Activated T-helper 1 cell treated with anti-CD3 and anti-CD28 coated beads, Interleukin-12 subunit alpha, Interleukin-12 subunit beta, Interleukin-2, Interleukin-4 antibody, amounts not matched to agents 30 ng/mL and 10 ng/mL and 1 ng/mL, durations not matched to agents 14 hours and 24 hours and 36 hours (primary cell): Measurements from ENCODE around the gene SHD. TPM values are rescaled to one million over a fixed set of nuclear protein-coding genes. Genes with fewer than 3 reads are reported as not detected.
A peak's percentile ranks its signal among the peaks of the same experiment; 100 is the strongest.

Experiments used
- DNase-seq: peaks from one replicate; pipeline ENCODE4 v3.0.0; 2021; ENCODE audit warnings: low spot score
- H3K27ac Mint-ChIP-seq: one replicate; pipeline ENCODE4 v1.8.0; 2021; ENCODE audit warnings: mild to moderate bottlenecking, mixed read lengths
- H3K27me3 Mint-ChIP-seq: one replicate; pipeline ENCODE4 v1.8.0; 2022; ENCODE audit warnings: mild to moderate bottlenecking, moderate library complexity, mixed read lengths; ENCODE audit not compliant: insufficient read depth
- H3K36me3 Mint-ChIP-seq: one replicate; pipeline ENCODE4 v1.8.0; 2021; ENCODE audit warnings: low read depth, mixed read lengths
- H3K4me1 Mint-ChIP-seq: one replicate; pipeline ENCODE4 v1.8.0; 2021; ENCODE audit warnings: low read depth, mixed read lengths
- H3K4me3 Mint-ChIP-seq: one replicate; pipeline ENCODE4 v1.8.0; 2021; ENCODE audit warnings: mild to moderate bottlenecking, moderate library complexity, mixed read lengths
- H3K9me3 Mint-ChIP-seq: one replicate; pipeline ENCODE4 v1.8.0; 2021; ENCODE audit warnings: mixed read lengths
- intact Hi-C: fragments of 100-400 bp; cut with micrococcal nuclease; formaldehyde crosslinking; loops from one replicate; pipeline ENCODE4 v1.15.1; 2024
- total RNA-seq: library from RNA; stranded (reverse); gene quantifications from 2 replicates; pipeline ENCODE4 v1.2.3, GENCODE V29; 2022

Gene SHD
- total RNA-seq, 1 donor from 2014 or later, result not detected

GRCh38 chr19:4246767-4247593 is 32.1 kb upstream of the SHD start, which contains the start of gene YJU2:
Gene YJU2 (plus strand): TSS chr19:4247080. CDS start chr19:4247147, 67 bp downstream.
- Mint-ChIP-seq H3K27me3 (no peaks in the 10 kb centered on the region), H3K36me3 (peaks cover 36% of the 10 kb centered on the region), H3K4me3 (peak within 1 kb of the TSS; percentile 96), H3K4me1 (peaks cover 11% of the 10 kb centered on the region), H3K9me3 (peaks cover 2% of the 10 kb centered on the region), H3K27ac (peak within 1 kb of the TSS; percentile 100)
- peak; percentile 99 for DNase-seq
- intact Hi-C loops, result loop anchor here (1.0 to 2.0 kb wide), 11 partner anchors 18 to 484 kb away; partner anchors contain the start of genes ANKRD24, CHAF1A, EBI3 and FSD1

GRCh38 chr19:4256563-4256962 is 22.5 kb upstream of the SHD start:
- no peak for DNase-seq
- no peak overlapping the region for H3K27ac Mint-ChIP-seq
- H3K4me1 Mint-ChIP-seq, result no peaks in the 10 kb centered on the region
- intact Hi-C loops, result no loop called here
- peaks cover 52% of the 10 kb centered on the region for H3K36me3 Mint-ChIP-seq
- H3K4me3 Mint-ChIP-seq, result no peak overlapping the region
- peaks cover 7% of the 10 kb centered on the region for H3K9me3 Mint-ChIP-seq
- H3K27me3 Mint-ChIP-seq, result no peaks in the 10 kb centered on the region

GRCh38 chr19:4257025-4257424 is 22.0 kb upstream of the SHD start:
- H3K27me3 Mint-ChIP-seq, result no peaks in the 10 kb centered on the region
- no peaks in the 10 kb centered on the region for H3K4me1 Mint-ChIP-seq
- no peak overlapping the region for H3K27ac Mint-ChIP-seq
- intact Hi-C loops, result no loop called here
- H3K4me3 Mint-ChIP-seq, result no peak overlapping the region
- DNase-seq, result no peak
- peaks cover 7% of the 10 kb centered on the region for H3K9me3 Mint-ChIP-seq
- peaks cover 48% of the 10 kb centered on the region for H3K36me3 Mint-ChIP-seq

DNA sequence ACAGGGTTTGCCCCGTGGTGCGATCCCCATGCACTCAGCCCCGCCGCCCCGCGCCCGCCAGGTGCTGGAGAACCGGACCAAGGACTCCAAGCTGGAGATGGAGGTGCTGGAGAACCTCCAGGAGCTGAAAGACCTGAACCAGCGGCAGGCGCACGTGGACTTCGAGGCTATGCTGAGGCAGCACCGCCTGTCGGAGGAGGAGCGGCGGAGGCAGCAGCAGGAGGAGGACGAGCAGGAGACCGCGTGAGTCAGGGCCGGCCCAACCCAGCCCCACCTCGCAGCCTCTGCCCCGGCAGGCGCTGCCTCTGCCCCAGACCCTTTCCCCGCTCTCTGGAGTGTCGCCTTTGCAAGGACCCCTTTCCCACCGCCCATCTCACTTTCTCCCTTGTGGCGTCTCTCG is 20.9 kb upstream of the SHD start:
- H3K27me3 Mint-ChIP-seq, result no peaks in the 10 kb centered on the region
- H3K27ac Mint-ChIP-seq, result no peak overlapping the region

GRCh38 chr19:4260613-4261191 is 18.4 kb upstream of the SHD start:
- Mint-ChIP-seq H3K9me3 (no peaks in the 10 kb centered on the region), H3K4me1 (peaks cover 10% of the 10 kb centered on the region), H3K36me3 (peaks cover 31% of the 10 kb centered on the region), H3K27me3 (no peaks in the 10 kb centered on the region), H3K4me3 (no peak overlapping the region), H3K27ac (no peak overlapping the region)
- DNase-seq, result no peak
- intact Hi-C loops, result no loop called here

More for the DNA sequence above, 20.9 kb upstream of the SHD start:
- no peak overlapping the region for H3K4me3 Mint-ChIP-seq
- H3K4me1 Mint-ChIP-seq, result no peaks in the 10 kb centered on the region
- no peak for DNase-seq
- intact Hi-C loops, result no loop called here
- H3K36me3 Mint-ChIP-seq, result peaks cover 40% of the 10 kb centered on the region
- H3K9me3 Mint-ChIP-seq, result peaks cover 7% of the 10 kb centered on the region

DNA sequence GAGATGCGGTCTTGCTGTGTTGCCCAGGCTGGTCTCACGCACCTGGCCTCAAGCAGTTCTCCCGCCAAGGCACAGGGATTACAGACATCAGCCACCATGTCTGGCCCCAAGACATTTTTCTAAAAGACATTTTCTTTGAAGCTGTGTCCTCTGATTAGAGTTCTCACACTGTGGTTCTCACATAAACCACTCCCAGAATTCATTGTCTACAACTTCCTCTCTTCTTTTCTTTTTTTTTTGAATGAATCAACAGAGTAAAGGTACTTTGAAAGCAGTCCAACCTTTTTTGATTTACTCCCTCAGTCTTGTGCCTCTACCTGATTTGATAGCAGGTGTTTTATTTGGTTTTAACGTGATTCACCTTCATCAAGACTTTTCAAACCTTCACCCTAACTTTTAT is 14.3 kb upstream of the SHD start:
- no peaks in the 10 kb centered on the region for H3K9me3 Mint-ChIP-seq
- peak overlapping the region; percentile 45 for H3K4me3 Mint-ChIP-seq
- DNase-seq, result no peak
- intact Hi-C loops, result loop anchor here (5.0 kb wide), 2 partner anchors 37 to 262 kb away; partner anchors contain the start of genes FSD1 and TMIGD2
- H3K4me1 Mint-ChIP-seq, result peaks cover 17% of the 10 kb centered on the region
- H3K27ac Mint-ChIP-seq, result peak overlapping the region; percentile 78
- H3K27me3 Mint-ChIP-seq, result no peaks in the 10 kb centered on the region
- H3K36me3 Mint-ChIP-seq, result peaks cover 29% of the 10 kb centered on the region

DNA sequence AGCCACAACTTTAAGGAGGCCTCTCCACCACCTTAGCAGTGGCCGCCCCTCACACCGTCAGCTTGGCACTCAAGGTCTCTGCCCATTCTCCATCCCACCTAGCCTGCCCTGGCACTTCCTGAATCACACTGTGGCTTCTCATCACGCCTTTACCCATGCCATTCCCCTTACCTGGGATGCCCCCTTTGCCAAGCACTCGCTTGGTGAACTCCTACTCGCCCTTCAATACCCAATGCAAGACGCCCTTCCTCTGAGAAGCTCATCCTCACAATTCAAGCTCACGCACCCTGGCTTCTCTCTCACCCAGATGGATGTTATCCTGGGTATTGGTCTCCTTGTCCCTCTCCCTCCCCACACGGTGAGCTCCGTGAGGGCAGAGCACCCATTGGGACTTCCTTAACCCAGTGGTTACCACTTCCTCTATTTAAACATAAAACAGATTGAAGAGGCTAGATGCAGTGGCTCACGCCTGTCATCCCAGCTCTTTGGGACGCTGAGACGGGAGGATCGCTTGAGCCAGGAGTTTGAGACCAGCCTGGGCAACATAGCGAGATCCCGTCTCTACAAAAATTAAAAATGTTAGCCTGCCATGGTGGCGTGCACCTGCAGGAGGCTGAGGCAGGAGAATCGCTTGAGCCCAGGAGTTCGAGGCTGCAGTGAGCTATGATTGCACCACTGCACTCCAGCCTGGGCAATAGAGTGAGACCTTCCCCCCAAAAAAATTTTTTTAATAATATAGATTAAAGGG is 12.6 kb upstream of the SHD start:
- no peaks in the 10 kb centered on the region for H3K27me3 Mint-ChIP-seq
- H3K27ac Mint-ChIP-seq, result peak overlapping the region; percentile 50
- no peak overlapping the region for H3K4me3 Mint-ChIP-seq
- intact Hi-C loops, result loop anchor here (2.0 to 5.0 kb wide), 3 partner anchors 20 to 261 kb away; partner anchors contain the start of genes FSD1, TMIGD2 and YJU2
- peaks cover 27% of the 10 kb centered on the region for H3K36me3 Mint-ChIP-seq
- H3K4me1 Mint-ChIP-seq, result peaks cover 17% of the 10 kb centered on the region
- no peaks in the 10 kb centered on the region for H3K9me3 Mint-ChIP-seq
- no peak for DNase-seq

DNA sequence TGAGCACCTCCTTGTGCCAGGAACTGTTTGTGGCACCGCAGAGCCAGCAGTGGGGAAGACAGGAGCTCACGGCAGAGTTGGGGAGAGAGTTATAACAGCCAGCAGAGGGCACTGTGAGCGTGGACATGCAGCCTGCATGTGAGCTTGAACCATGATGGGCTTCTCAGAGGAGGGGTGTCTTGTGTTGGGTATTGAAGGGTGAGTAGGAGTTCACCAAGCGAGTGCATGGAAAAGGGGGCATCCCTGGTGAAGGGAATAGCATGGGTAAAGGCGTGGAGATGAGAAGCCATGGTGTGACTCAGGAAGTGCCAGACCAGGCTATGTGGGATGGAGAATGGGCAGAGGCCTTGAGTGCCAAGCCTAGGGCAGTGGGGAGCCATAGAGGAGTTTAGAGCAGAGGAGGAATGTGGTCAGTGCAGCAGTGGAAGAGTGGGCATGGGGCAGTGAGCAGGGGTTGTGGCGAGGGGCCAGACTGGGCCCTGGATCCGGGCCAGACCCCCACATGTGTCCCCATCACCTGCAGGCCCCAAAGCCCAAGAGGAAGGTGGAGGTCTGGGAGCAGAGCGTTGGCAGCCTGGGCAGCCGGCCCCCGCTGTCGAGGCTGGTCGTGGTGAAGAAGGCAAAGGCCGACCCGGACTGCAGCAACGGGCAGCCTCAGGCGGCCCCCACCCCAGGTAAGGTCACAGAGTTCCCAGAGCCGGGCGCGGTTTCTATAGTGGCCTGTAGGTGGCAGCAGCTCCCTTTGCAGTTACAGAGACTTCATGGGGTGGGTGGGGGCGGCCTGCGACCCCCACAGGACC is 11.8 kb upstream of the SHD start:
- H3K4me1 Mint-ChIP-seq, result peaks cover 17% of the 10 kb centered on the region
- peak; percentile 40 for DNase-seq
- peak overlapping the region; percentile 9 for H3K27ac Mint-ChIP-seq
- H3K27me3 Mint-ChIP-seq, result no peaks in the 10 kb centered on the region
- intact Hi-C loops, result loop anchor here (1.0 to 5.0 kb wide), 6 partner anchors 20 to 260 kb away; partner anchors contain the start of genes FSD1, SH3GL1, TMIGD2 and YJU2
- H3K36me3 Mint-ChIP-seq, result peaks cover 30% of the 10 kb centered on the region
- no peak overlapping the region for H3K4me3 Mint-ChIP-seq
- no peaks in the 10 kb centered on the region for H3K9me3 Mint-ChIP-seq

DNA sequence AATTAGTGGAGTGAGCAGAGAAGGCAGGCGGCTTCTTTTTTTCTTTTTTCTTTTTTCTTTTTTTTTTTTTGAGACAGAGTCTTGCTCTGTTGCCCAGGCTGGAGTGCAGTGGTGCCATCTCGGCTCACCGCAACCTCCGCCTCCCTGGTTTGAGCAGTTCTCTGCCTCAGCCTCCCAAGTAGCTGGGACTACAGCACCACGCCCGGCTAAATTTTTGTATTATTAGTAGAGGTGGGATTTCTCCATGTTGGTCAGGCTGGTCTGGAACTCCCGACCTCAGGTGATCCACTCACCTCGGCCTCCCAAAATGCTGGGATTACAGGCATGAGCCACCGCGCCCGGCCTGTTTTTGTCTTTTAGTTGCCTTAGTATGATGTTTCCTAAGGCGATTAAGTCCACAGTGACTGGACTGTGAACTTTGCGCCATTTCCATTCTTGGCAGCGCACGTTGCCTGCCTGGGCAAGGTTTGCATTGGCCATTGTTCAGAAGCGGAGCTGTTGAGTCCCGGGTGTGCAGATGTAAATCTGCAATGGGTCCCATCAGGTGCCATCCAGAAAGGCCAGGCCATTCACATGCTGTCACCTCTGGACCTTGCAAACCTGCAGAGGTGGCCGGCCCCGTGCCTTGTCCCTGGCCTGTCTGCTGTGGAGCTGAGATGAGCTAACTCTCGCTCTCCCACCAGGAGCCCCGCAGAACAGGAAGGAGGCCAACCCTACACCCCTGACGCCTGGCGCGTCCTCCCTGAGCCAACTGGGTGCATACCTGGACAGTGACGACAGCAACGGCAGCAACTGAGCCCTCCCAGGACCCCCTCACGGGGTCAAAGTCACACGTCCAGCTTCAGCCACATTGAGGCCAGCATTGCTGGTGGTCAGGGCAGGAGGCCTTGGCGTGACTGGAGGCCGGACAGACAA is 10.9 kb upstream of the SHD start:
- peaks cover 30% of the 10 kb centered on the region for H3K36me3 Mint-ChIP-seq

GRCh38 chr19:4268816-4269430 is 10.1 kb upstream of the SHD start:
- no peak overlapping the region for H3K27ac Mint-ChIP-seq
- peaks cover 30% of the 10 kb centered on the region for H3K36me3 Mint-ChIP-seq
- intact Hi-C loops, result loop anchor here (5.0 kb wide), 2 partner anchors 33 to 258 kb away; partner anchors contain the start of genes FSD1 and TMIGD2
- no peaks in the 10 kb centered on the region for H3K9me3 Mint-ChIP-seq
- DNase-seq, result no peak
- no peak overlapping the region for H3K4me3 Mint-ChIP-seq
- no peaks in the 10 kb centered on the region for H3K27me3 Mint-ChIP-seq
- peaks cover 17% of the 10 kb centered on the region for H3K4me1 Mint-ChIP-seq

More for the DNA sequence above, 10.9 kb upstream of the SHD start:
- Mint-ChIP-seq H3K4me3 (no peak overlapping the region), H3K9me3 (no peaks in the 10 kb centered on the region), H3K27me3 (no peaks in the 10 kb centered on the region), H3K4me1 (peaks cover 17% of the 10 kb centered on the region), H3K27ac (no peak overlapping the region)
- intact Hi-C loops, result loop anchor here (1.0 to 5.0 kb wide), 6 partner anchors 21 to 259 kb away; partner anchors contain the start of genes FSD1, SH3GL1, TMIGD2 and YJU2
- no peak for DNase-seq

DNA sequence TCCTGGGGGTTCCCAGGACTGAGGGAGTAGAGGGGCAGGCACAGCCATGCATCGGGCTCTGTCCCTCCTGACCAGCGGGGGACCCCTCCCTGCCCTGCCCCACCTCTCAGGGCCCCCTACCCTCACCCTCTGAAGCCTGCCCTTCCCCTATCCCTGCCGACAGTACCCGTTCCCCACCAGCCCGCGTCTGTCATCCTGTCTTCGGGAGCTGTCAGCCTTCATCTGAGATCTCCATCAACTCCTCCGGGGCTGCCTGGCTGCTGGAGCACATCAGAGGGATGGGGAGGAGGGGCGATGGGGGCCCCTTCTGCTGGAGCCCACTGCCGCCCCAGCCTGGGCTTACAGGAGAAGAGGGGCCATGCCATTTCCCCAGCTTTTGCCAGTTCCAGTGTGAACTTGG is 6.2 kb upstream of the SHD start:
- H3K27ac Mint-ChIP-seq, result no peak overlapping the region
- no peak for DNase-seq
- no peak overlapping the region for H3K4me3 Mint-ChIP-seq
- no peaks in the 10 kb centered on the region for H3K4me1 Mint-ChIP-seq
- H3K9me3 Mint-ChIP-seq, result no peaks in the 10 kb centered on the region
- H3K36me3 Mint-ChIP-seq, result peaks cover 15% of the 10 kb centered on the region
- intact Hi-C loops, result no loop called here
- peaks cover under 1% of the 10 kb centered on the region for H3K27me3 Mint-ChIP-seq
